HG02885 (cell line): ENCODE measurements around the gene PRKCI.
"Not testable (repeated sequence)": the region's sequence is repeated elsewhere in the genome, so short reads cannot be mapped to it uniquely, and the experiment has no call there.

Source experiments
- ATAC-seq: cut with Tn5 transposase; IDR thresholded peaks from one replicate; pipeline ENCODE4 v1.9.1; 2021; ENCODE audit warnings: mild to moderate bottlenecking; ENCODE audit not compliant: unreplicated experiment, poor library complexity

The PRKCI gene

DNA sequence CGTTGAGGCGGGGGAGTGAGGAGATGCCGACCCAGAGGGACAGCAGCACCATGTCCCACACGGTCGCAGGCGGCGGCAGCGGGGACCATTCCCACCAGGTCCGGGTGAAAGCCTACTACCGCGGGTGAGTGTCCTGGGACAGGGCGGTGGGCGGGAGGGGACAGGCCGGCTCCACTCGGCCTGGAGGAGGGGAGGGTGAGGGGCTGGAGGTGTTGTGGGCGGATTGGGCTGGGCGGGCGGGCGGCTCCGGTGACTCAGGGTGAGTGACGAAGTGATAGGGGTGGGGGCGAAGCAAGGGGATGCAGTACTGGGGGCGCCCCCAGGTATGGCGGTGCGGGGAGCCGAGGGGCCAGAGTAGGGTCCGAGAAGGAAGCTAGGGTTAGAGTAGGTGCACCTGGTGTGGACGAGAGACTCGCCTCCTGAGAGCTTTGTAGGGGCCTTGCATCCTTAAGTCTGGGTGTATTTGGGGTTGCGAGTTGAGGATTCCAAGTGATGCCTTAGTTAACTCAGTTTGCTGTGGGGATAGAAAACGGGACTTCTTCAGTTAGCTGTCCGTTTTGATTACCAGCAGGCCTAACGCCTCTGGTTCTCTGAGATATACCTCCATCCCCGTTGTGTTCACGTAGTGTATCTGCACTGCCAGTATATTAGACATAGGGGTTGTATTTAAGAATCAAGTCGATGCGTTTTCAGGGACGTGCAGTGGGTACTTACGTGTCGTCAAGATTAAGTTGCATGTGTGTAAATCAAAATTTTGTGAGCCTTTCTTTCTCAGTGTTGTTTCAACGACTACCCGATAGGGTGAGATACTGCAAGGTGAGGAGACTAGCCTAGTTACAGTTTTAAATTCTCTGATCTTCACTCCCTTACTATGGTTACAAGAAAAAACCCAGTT, 670 bp downstream of the PRKCI start:
- ATAC-seq = peak; percentile 35

- no peak for ATAC-seq
These were observed 2.9 kb downstream of the PRKCI start for GRCh38 chr3:170225166-170225565.

DNA sequence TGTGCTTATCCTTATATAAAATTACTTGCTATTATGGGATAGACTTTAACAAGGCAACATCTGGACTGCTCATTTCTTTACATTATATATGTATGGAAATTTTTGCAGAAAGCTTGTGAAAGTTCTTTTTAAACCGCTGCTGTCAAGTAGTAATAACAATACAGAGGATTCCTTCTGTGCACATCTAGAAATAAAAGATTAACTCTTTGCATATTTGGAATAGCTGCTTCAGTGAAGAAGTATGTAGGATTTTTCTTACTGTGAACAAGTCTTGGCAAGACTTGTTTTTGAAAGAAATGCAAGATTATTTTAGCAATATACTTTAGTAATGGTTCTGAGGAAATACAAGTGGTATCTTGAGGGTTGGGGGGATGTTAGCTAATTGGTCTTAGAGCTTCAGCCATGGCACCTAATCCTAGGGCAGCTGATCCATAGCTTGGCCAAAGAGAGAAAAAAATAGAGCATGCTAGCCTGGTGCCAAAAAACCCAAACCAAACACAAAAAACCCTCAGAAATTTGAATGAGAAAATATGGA, 4.3 kb downstream of the PRKCI start:
- ATAC-seq = no peak

- no peak for ATAC-seq
These were observed 6.0 kb downstream of the PRKCI start for GRCh38 chr3:170228093-170228766.

GRCh38 chr3:170232266-170232665, 10.0 kb downstream of the PRKCI start:
- ATAC-seq = no peak

DNA sequence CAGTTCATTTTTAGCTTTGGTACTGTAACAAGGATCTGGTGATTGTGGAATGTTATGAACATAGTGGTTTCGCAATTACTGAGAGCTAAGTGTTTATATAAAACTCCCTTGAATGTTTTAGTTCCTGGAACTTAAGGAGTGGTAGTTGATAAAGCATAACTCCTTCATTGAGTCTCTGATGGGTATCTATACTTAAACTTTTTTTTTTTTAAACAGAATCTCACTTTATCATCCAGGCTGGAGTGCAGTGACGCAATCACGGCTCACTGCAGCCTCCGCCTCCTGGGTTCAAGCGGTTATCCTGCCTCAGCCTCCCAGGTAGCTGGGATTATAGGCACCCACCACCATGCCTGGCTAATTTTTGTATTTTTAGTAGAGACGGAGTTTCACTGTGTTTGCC, 11.3 kb downstream of the PRKCI start:
- ATAC-seq = no peak

DNA sequence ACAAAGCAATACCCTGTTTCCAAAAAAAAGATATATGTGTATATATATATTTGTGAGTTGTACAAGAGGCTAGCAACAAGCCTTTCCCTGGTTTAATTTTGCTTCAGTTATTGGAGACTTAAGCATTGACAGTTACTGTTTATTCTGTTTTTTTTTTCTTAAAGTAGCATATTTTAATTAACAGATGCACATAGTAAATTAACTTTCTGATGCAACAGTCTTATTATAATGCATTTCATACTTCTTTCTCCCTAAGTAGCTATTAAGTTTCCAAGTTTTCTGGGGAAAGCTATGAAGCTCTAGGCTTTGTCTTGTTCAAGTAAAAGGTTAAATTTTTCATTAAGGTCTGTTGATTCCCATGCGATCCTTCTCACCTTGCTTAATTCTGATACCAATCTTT, 17.9 kb downstream of the PRKCI start:
- no peak for ATAC-seq

DNA sequence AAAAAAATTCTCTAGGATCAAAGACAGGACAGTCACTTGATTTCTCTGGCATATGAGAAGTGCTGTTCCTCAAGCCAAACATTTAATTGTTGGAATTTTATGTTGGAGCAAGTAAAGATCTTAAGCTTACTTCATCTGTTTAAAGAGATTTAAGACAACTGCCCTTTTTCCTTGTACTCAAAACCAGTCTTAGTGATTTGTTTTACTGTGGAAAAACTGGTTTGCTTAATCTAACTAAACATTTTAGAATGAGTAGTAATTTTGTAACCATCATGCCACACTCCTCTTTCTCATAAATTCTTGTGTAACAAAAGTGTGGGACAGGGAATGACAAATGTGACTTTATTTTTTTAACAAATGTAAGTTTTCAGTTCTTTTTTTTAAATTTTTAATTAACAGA, 18.4 kb downstream of the PRKCI start:
- no peak for ATAC-seq

DNA sequence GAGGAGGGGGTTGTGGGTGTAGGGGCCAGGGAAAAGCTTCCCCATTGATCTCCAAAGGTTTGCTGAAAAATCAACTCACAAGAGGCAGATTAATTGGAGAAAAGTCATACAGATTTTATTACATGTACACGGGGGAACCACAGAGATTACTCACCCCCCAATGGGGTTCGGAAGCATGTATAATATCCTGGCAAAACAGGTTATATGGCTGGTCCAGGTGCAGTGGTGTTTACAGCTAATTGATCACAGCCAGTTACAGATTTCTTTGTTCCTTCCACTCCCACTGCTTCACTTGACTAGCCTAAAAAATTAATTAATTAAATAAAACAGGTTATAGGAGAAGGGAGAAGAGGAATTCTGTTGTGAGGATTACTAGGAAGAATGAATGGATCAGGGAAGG, 22.4 kb downstream of the PRKCI start:
- no peak for ATAC-seq

- ATAC-seq = peak; percentile 41
These were observed 25.7 kb downstream of the PRKCI start for GRCh38 chr3:170247875-170248274.

DNA sequence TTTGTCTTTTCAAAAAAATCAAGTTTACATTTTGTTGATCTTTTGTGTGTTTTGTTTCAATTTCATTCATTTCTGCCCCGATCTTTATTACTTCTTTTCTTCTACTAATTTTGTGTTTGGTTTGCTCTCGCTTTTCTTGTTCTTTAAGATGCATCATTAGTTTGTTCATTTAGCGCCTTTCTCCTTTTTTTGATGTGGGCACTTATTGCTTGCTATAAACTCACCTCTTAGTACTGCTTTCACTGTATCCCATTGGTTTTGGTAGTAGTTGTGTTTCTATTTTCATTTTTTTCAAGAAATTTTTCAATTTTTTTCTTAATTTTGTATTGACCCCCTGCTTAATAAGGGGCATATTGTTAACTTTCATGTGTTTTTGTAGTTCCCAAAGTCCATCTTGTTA, 34.4 kb downstream of the PRKCI start:
- no peak for ATAC-seq

GRCh38 chr3:170257145-170257544, 34.9 kb downstream of the PRKCI start:
- peak; percentile 59 for ATAC-seq

- peak; percentile 21 for ATAC-seq
These were observed 35.9 kb downstream of the PRKCI start for GRCh38 chr3:170258105-170258487.

DNA sequence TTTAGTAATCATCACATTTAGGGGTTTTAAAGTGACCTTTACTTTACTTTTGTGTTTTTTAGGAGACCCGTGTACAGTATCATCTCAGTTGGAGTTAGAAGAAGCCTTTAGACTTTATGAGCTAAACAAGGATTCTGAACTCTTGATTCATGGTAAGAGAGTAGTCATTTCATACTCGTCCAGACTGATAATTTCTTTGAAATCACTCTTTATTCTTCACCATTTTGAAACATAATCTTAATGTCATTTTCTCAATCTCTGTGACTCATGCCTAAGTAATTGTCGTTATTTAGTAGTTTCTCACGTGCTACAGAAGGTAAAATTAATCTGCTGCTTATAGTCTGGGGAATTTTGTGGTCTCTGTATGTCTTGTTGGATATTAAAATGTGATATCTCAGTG, 37.7 kb downstream of the PRKCI start:
- ATAC-seq = no peak

- ATAC-seq = no peak
These were observed 45.6 kb downstream of the PRKCI start for GRCh38 chr3:170267793-170268192.

- ATAC-seq = not testable (repeated sequence)
These were observed 47.5 kb downstream of the PRKCI start for GRCh38 chr3:170269673-170270254.

GRCh38 chr3:170270282-170270881, 48.2 kb downstream of the PRKCI start:
- no peak for ATAC-seq

DNA sequence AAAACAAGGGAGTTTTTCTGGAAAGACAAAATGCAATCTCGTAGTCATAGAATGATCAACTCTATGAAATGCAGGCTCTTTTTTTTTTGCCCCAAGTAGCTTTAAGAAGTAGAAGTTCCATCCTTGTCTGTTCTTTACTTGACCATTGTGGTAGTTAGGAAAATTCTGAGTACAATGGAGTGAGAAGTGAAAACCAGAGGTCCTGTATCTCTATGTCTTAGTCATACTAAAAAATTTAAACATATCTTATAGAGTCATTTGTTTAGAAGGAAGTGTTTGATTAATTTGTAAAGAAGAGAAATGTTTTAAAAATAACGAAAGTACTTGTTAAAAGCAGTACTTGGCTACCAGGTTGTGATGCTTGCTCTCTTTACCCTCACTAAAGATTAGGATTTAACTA, 52.4 kb downstream of the PRKCI start:
- ATAC-seq = no peak

DNA sequence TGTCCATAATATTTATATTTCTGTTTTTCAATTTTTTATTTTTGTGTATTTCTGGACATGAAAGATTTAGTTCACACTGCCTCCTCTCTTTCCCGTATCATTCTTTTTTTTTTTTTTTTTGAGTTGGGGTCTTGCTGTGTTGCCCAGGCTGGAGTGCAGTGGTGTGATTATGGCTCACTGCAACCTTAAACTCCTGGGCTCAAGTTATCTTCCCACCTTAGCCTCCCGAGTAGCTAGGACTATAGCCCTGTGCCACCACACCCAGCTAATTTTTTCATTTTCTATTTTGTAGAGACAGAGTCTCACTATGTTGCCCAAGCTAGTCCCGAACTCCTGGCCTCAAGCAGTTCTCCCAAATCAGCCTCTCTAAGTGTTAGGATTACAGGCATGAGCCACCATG, 53.6 kb downstream of the PRKCI start:
- no peak for ATAC-seq

DNA sequence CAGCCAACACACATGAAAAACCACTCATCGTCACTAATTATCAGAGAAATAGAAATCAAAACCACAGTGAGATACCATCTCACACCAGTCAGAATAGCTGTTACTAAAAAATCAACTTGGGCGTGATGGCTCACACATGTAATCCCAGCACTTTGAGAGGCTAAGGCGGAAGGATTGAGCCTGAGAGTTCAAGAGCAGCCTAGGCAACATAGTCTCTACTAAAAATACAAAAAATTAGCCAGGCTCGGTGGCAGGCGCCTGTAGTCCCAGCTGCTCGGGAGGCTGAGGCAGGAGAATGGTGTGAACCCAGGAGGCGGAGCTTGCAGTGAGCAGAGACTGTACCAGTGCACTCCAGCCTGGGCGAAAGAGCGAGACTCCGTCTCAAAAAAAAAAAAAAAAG, 55.1 kb downstream of the PRKCI start:
- not testable (repeated sequence) for ATAC-seq
